PC-3 (cell line): ENCODE measurements around the gene PCDH9. TPM values are rescaled to one million over a fixed set of nuclear protein-coding genes. Genes with fewer than 3 reads are reported as not detected.

Experiments used
- ATAC-seq: fragments of 200-7000 bp; cut with Tn5 transposase; 2 replicates; pipeline ENCODE4 v1.9.1; 2020; ENCODE audit warnings: mild to moderate bottlenecking, moderate library complexity
- BruUV-seq: library from RNA; stranded (reverse); fragments of 400-500 nt; replicated peaks from 2 replicates; lab custom pipeline; 2021; lab: Mats Ljungman, UMichigan
- CTCF ChIA-PET: fragments of 300-600 bp; sonication (Branson Sonifier 250); formaldehyde crosslinking; loops from one replicate; lab custom pipeline; 2022; ENCODE audit warnings: antibody characterized with exemption; lab: Charles Lee
- POLR2A ChIA-PET: fragments of 300-600 bp; sonication (Branson Sonifier 250); formaldehyde crosslinking; loops from one replicate; lab custom pipeline; 2022; ENCODE audit warnings: antibody characterized with exemption; ENCODE audit not compliant: unreplicated experiment; lab: Charles Lee
- DNase-seq: peaks from one replicate; pipeline ENCODE4 v3.0.0-alpha.2; 2015
- H2AFZ ChIP-seq: fragments of 300-600 bp; sonication (generic); 2 replicates; pipeline ENCODE4 v1.6.0; 2016; ENCODE audit warnings: antibody characterized with exemption, low read length
- H3F3A ChIP-seq: fragments of 300-600 bp; sonication (generic); one replicate; pipeline ENCODE4 v1.6.0; 2017; ENCODE audit warnings: antibody characterized with exemption, low read length, control low read depth, mild to moderate bottlenecking; ENCODE audit not compliant: unreplicated experiment
- H3K27ac ChIP-seq: fragments of 300-600 bp; sonication (generic); 2 replicates; pipeline ENCODE4 v1.5.1; 2016; ENCODE audit warnings: mild to moderate bottlenecking, low read length
- H3K27me3 ChIP-seq: fragments of 300-600 bp; sonication (generic); 2 replicates; pipeline ENCODE4 v1.6.1; 2016; ENCODE audit warnings: low read length, mixed read lengths
- H3K36me3 ChIP-seq: fragments of 300-600 bp; sonication (generic); 2 replicates; pipeline ENCODE4 v1.6.1; 2016; ENCODE audit warnings: low read depth, mixed run types, low read length, mixed read lengths
- H3K4me1 ChIP-seq: fragments of 300-600 bp; sonication (generic); 2 replicates; pipeline ENCODE4 v1.5.1; 2016; ENCODE audit warnings: low read length; ENCODE audit not compliant: insufficient read depth
- H3K4me2 ChIP-seq: fragments of 300-600 bp; sonication (generic); 2 replicates; pipeline ENCODE4 v1.6.0; 2016; ENCODE audit warnings: low read length
- H3K4me3 ChIP-seq: fragments of 300-600 bp; sonication (generic); 2 replicates; pipeline ENCODE4 v1.5.1; 2016; ENCODE audit warnings: mild to moderate bottlenecking, low read length, mixed read lengths
- H3K79me2 ChIP-seq: fragments of 300-600 bp; sonication (generic); 2 replicates; pipeline ENCODE4 v1.6.1; 2017; ENCODE audit warnings: low read length, mixed read lengths
- H3K9ac ChIP-seq: fragments of 300-600 bp; sonication (generic); 2 replicates; pipeline ENCODE4 v1.6.0; 2016; ENCODE audit warnings: mild to moderate bottlenecking, low read length
- H3K9me2 ChIP-seq: fragments of 300-600 bp; sonication (generic); replicated peaks from 2 replicates; pipeline ENCODE4 v1.6.1; 2016; ENCODE audit warnings: mixed run types, low read length, mixed read lengths
- H3K9me3 ChIP-seq: fragments of 300-600 bp; sonication (generic); 2 replicates; pipeline ENCODE4 v1.6.1; 2016; ENCODE audit warnings: low read length, mixed read lengths
- H4K20me1 ChIP-seq: fragments of 300-600 bp; sonication (generic); 2 replicates; pipeline ENCODE4 v1.6.1; 2016; ENCODE audit warnings: low read length, mixed read lengths
- CTCF ChIP-seq: fragments of 300-600 bp; sonication (generic); conservative IDR thresholded peaks from 2 replicates; pipeline ENCODE4 v1.5.1; 2017; ENCODE audit warnings: antibody characterized with exemption, low read depth, mild to moderate bottlenecking, low read length
- EZH2 ChIP-seq: fragments of 300-600 bp; sonication (generic); IDR thresholded peaks from one replicate; pipeline ENCODE4 v1.6.1; 2017; ENCODE audit warnings: antibody characterized with exemption, mild to moderate bottlenecking, low read length; ENCODE audit not compliant: unreplicated experiment
- EZH2phosphoT487 ChIP-seq: fragments of 300-600 bp; sonication (generic); IDR thresholded peaks from 2 replicates; pipeline ENCODE4 v1.6.1; 2018; ENCODE audit warnings: mild to moderate bottlenecking, antibody characterized with exemption, low read length, borderline replicate concordance
- intact Hi-C: fragments of 100-400 bp; cut with micrococcal nuclease; formaldehyde crosslinking; loops from 2 replicates; pipeline ENCODE4 v1.9.0; 2023
- total RNA-seq: library from RNA; depleted of rRNA; stranded (reverse); fragments of >200 nt; gene quantifications from 2 replicates; pipeline ENCODE4 v1.2.3, GENCODE V29; 2014

Gene PCDH9
- total RNA-seq, 1 experiment from 2014 or later, result 0.98 TPM

- TF ChIP-seq CTCF, result no peak
- no peak for TF ChIP-seq EZH2phosphoT487
- TF ChIP-seq EZH2, result no peak
- Histone ChIP-seq H3K79me2 (no peaks in the 10 kb centered on the region), H3K9ac (no peak overlapping the region), H3K27me3 (no peaks in the 10 kb centered on the region), H3K4me1 (no peaks in the 10 kb centered on the region), H3K9me2 (no peaks in the 10 kb centered on the region), H3K36me3 (no peaks in the 10 kb centered on the region), H3K4me2 (no peak overlapping the region), H3F3A (no peaks in the 10 kb centered on the region), H3K27ac (no peak overlapping the region), H3K9me3 (no peaks in the 10 kb centered on the region), H3K4me3 (no peak overlapping the region), H4K20me1 (no peaks in the 10 kb centered on the region), H2AFZ (no peak overlapping the region)
- no TSS peak for BruUV-seq
- ChIA-PET CTCF (no interaction called here), POLR2A (no interaction called here)
- ATAC-seq, result no peak
- intact Hi-C loops, result no loop called here
- no peak for DNase-seq
These were observed 652.8 kb downstream of the PCDH9 start for GRCh38 chr13:66577358-66577757.

GRCh38 chr13:66576381-66576780 lies 653.8 kb downstream of the PCDH9 start:
- no peak for ATAC-seq
- Histone ChIP-seq H3K36me3 (no peaks in the 10 kb centered on the region), H3K4me3 (no peak overlapping the region), H3K9me3 (no peaks in the 10 kb centered on the region), H3K4me2 (no peak overlapping the region), H3K4me1 (no peaks in the 10 kb centered on the region), H3K9me2 (no peaks in the 10 kb centered on the region), H3K27ac (no peak overlapping the region), H3K9ac (no peak overlapping the region), H4K20me1 (no peaks in the 10 kb centered on the region), H2AFZ (no peak overlapping the region), H3F3A (no peaks in the 10 kb centered on the region), H3K79me2 (no peaks in the 10 kb centered on the region), H3K27me3 (no peaks in the 10 kb centered on the region)
- DNase-seq, result no peak
- CTCF ChIA-PET, result no interaction called here
- TF ChIP-seq EZH2phosphoT487 (no peak), CTCF (no peak), EZH2 (no peak)
- no TSS peak for BruUV-seq
- POLR2A ChIA-PET, result no interaction called here
- intact Hi-C loops, result no loop called here

GRCh38 chr13:66574606-66575005 lies 655.5 kb downstream of the PCDH9 start:
- ChIA-PET POLR2A (no interaction called here), CTCF (no interaction called here)
- no peaks in the 10 kb centered on the region for H3K79me2 ChIP-seq
- no peaks in the 10 kb centered on the region for H3K9me3 ChIP-seq
- no peak overlapping the region for H3K27ac ChIP-seq
- H3K4me2 ChIP-seq, result no peak overlapping the region
- DNase-seq, result no peak
- no peak for TF ChIP-seq CTCF
- H3K9ac ChIP-seq, result no peak overlapping the region
- no TSS peak for BruUV-seq
- H3K4me1 ChIP-seq, result no peaks in the 10 kb centered on the region
- H4K20me1 ChIP-seq, result no peaks in the 10 kb centered on the region
- no peaks in the 10 kb centered on the region for H3K27me3 ChIP-seq
- H3K36me3 ChIP-seq, result no peaks in the 10 kb centered on the region
- no peaks in the 10 kb centered on the region for H3F3A ChIP-seq
- H3K4me3 ChIP-seq, result no peak overlapping the region
- ATAC-seq, result no peak
- intact Hi-C loops, result no loop called here
- no peaks in the 10 kb centered on the region for H3K9me2 ChIP-seq
- no peak overlapping the region for H2AFZ ChIP-seq
